Esophagus squamous epithelium (tissue), 5 donors: ENCODE data around the gene PFN2. TPM values are rescaled to one million over a fixed set of nuclear protein-coding genes. Genes with fewer than 3 reads are reported as not detected.

Source experiments
- DNase-seq: peaks from one replicate; lab custom pipeline; 2025; lab: John Stamatoyannopoulos, UW
- H3K27ac ChIP-seq, 4 donors: fragments of 200-600 bp; sonication (generic); one replicate each; pipeline ENCODE4 v1.5.1; 2016 to 2019; ENCODE audit warnings: mild to moderate bottlenecking in 1 of 4
- H3K27me3 ChIP-seq, 4 donors: fragments of 200-600 bp; sonication (generic); 1 replicate in 3 of 4; 2 replicates in 1 of 4; pipeline versions ENCODE4 v1.5.1 to v1.6.0; 2017 to 2021; ENCODE audit warnings: antibody characterized with exemption in 1 of 4
- H3K36me3 ChIP-seq, 3 donors: fragments of 200-600 bp; sonication (generic); one replicate each; pipeline ENCODE4 v1.5.1; 2016 to 2019
- H3K4me1 ChIP-seq, 3 donors: fragments of 200-600 bp; sonication (generic); one replicate each; pipeline ENCODE4 v1.5.1; 2017 to 2019
- H3K4me3 ChIP-seq, 4 donors: fragments of 200-600 bp; sonication (generic); 1 replicate in 3 of 4; 2 replicates in 1 of 4; pipeline ENCODE4 v1.5.1; 2016 to 2019; ENCODE audit warnings: mild to moderate bottlenecking in 2 of 4, moderate library complexity in 1 of 4
- H3K9me3 ChIP-seq, 3 donors: fragments of 200-600 bp; sonication (generic); one replicate each; pipeline ENCODE4 v1.5.1; 2016 to 2019
- CTCF ChIP-seq, 6 experiments: fragments of 450-650 bp in 4 of 6; fragments of 200-600 bp in 2 of 6; sonication (generic) in 2 of 6; IDR thresholded peaks; one replicate each; pipeline ENCODE4 v1.5.1; 2016 to 2019; ENCODE audit warnings: antibody characterized with exemption in 6 of 6, mild to moderate bottlenecking in 4 of 6, moderate library complexity in 4 of 6
- POLR2A ChIP-seq, 4 donors: fragments of 450-650 bp; IDR thresholded peaks; one replicate each; pipeline ENCODE4 v1.6.1; 2017; ENCODE audit warnings: antibody characterized with exemption in 4 of 4, mild to moderate bottlenecking in 4 of 4, moderate library complexity in 3 of 4
- WGBS, 2 donors: methylation state at CpG; one replicate each; pipeline ENCODE4 v1.1.5; 2018; 5-methylcytosine and 5-hydroxymethylcytosine counted together
- intact Hi-C: fragments of 100-400 bp; cut with DNase I; formaldehyde crosslinking; loops from one replicate; pipeline ENCODE4 v1.15.0; 2022
- total RNA-seq, 4 donors: library from RNA; depleted of rRNA; stranded (reverse); fragments of >200 nt; gene quantifications; one replicate each; pipeline ENCODE4 v1.1.0, GENCODE V29; 2016
- donor health status: DM: yes; HTN: yes; CAD: no.

Gene PFN2
- total RNA-seq, 4 donors from 2014 or later, result 7.8 to 39.3 (median 26.6) TPM

DNA sequence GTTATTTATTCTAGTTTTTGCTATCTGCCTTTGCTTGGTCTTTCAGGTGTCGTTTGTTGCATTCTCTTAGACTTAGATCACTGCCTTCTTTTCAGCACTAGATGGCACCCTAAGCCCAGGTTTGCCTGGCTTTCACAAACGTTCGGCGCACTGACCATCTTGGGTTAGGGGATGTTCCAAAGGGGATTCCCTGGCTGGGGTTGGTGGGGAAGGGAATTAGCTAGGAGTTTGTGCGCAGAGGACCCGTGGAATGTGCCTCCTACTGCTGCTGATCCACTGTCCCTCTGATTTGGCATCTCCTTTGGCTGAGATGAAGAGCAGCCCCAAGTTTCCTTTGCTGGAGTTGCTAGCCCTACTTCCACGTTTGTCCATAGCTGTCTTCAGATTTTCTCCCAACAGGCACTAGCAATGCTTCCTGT lies 33.9 kb downstream of the PFN2 start:
- Histone ChIP-seq H3K9me3 (no peaks in the 10 kb centered on the region), H3K27me3 (no peaks in the 10 kb centered on the region), H3K27ac (no peak overlapping the region), H3K36me3 (peaks cover 0 to 33% (median 0%) of the 10 kb centered on the region in 3 donors), H3K4me1 (peaks cover 0 to 16% (median 4%) of the 10 kb centered on the region in 3 donors), H3K4me3 (no peak overlapping the region)
- DNase-seq, result no peak
- intact Hi-C loops, result no loop called here
- WGBS, 2 donors, result 42 to 48% methylated on average over 2 to 7 of the region's 7 CpGs
- TF ChIP-seq CTCF (IDR thresholded peaks at IDR 0.05), result peak; percentile 18 to 68 (median 55)
- no peak for TF ChIP-seq POLR2A (IDR thresholded peaks at IDR 0.05)

DNA sequence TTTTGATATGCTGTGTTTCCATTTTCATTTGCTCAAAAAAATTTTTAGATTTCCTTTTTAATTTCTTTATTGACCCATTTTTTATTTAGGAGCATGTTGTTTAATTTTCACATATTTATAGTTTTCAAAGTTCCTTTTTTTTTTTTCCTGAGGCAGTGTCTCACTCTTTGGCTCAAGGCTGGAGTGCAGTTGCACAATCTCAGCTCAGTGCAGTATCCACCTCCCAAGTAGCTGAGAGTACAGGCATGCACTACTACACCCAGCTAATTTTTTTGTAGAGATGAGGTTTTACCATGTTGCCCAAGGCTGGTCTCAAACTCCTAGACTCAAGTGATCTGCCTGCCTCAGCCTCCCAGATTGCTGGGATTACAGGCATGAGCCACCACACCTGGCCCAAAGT lies 36.2 kb downstream of the PFN2 start:
- H3K27ac ChIP-seq, result no peak overlapping the region
- H3K4me1 ChIP-seq, result peaks cover 0 to 16% (median 4%) of the 10 kb centered on the region in 3 donors
- peaks cover 0 to 43% (median 0%) of the 10 kb centered on the region in 3 donors for H3K36me3 ChIP-seq
- TF ChIP-seq POLR2A (IDR thresholded peaks at IDR 0.05), result no peak
- TF ChIP-seq CTCF (IDR thresholded peaks at IDR 0.05), result no peak
- DNase-seq, result no peak
- H3K9me3 ChIP-seq, result no peaks in the 10 kb centered on the region
- H3K27me3 ChIP-seq, result no peaks in the 10 kb centered on the region
- intact Hi-C loops, result no loop called here
- no peak overlapping the region for H3K4me3 ChIP-seq

DNA sequence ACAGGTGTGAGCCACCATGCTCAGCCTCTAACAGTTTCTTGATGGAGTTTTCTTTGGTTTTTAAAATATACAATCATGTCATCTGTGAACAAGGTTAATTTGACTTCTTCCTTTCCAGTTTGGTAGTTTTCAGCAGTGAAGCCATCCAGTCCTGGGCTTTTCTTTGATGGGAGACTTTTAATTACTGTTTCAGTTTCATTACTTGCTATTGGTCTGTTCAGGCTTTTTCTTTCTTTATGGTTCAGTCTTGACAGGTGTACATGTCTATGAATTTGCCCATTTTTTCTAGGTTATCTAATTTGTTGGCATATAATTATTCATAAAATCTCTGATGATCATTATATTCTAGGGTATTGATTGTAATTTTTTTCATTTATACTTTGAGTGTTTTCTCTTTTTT lies 36.8 kb downstream of the PFN2 start:
- intact Hi-C loops, result no loop called here
- Histone ChIP-seq H3K36me3 (peaks cover 0 to 46% (median 0%) of the 10 kb centered on the region in 3 donors), H3K27ac (no peak overlapping the region), H3K27me3 (no peaks in the 10 kb centered on the region), H3K4me1 (peaks cover 0 to 16% (median 4%) of the 10 kb centered on the region in 3 donors), H3K4me3 (no peak overlapping the region), H3K9me3 (no peaks in the 10 kb centered on the region)
- DNase-seq, result no peak
- TF ChIP-seq POLR2A (IDR thresholded peaks at IDR 0.05) (no peak), CTCF (IDR thresholded peaks at IDR 0.05) (no peak)

GRCh38 chr3:149933008-149933407 lies 37.7 kb downstream of the PFN2 start:
- TF ChIP-seq POLR2A (IDR thresholded peaks at IDR 0.05), result no peak
- no peak for TF ChIP-seq CTCF (IDR thresholded peaks at IDR 0.05)
- 100% methylated on average over 1 of the region's 1 CpG for WGBS, 2 donors
- H3K4me1 ChIP-seq, result peaks cover 0 to 16% (median 4%) of the 10 kb centered on the region in 3 donors
- no peak overlapping the region for H3K4me3 ChIP-seq
- H3K27ac ChIP-seq, result no peak overlapping the region
- DNase-seq, result no peak
- H3K9me3 ChIP-seq, result no peaks in the 10 kb centered on the region
- no peaks in the 10 kb centered on the region for H3K27me3 ChIP-seq
- intact Hi-C loops, result no loop called here
- peaks cover 0 to 42% (median 0%) of the 10 kb centered on the region in 3 donors for H3K36me3 ChIP-seq

DNA sequence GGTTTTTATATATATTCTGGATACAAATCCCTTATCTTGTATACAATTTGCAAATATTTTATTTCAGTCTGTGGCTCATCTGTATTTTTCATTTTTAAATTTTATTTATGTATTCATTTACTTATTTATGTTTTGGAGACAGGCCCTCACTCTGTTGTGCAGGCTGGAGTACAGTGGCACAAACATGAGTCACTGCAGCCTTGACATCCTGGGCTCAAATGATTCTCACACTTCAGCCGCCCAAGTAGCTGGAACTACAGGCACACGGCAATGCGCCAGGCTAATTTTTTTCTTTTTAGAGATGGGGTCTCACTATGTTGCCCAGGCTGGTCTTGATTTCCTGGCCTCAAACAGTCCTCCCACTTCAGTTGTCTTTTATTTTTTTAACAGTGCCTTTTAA lies 50.6 kb downstream of the PFN2 start:
- Histone ChIP-seq H3K9me3 (no peaks in the 10 kb centered on the region), H3K36me3 (peaks cover 0 to 71% (median 0%) of the 10 kb centered on the region in 3 donors), H3K27me3 (no peaks in the 10 kb centered on the region), H3K4me1 (no peaks in the 10 kb centered on the region), H3K4me3 (no peak overlapping the region), H3K27ac (no peak overlapping the region)
- no peak for DNase-seq
- WGBS, 2 donors, result 87 to 92% methylated on average over 3 of the region's 3 CpGs
- intact Hi-C loops, result no loop called here
- TF ChIP-seq CTCF (IDR thresholded peaks at IDR 0.05), result no peak
- no peak for TF ChIP-seq POLR2A (IDR thresholded peaks at IDR 0.05)
